Epithelial cell of proximal tubule (primary cell): Measurements from ENCODE around the gene DPP10. TPM values are rescaled to one million over a fixed set of nuclear protein-coding genes. Genes with fewer than 3 reads are reported as not detected.
"Not testable (repeated sequence)": the region's sequence is repeated elsewhere in the genome, so short reads cannot be mapped to it uniquely, and the experiment has no call there.

ENCODE experiments used
- DNase-seq: peaks from one replicate; pipeline ENCODE4 v3.0.0-alpha.2; 2011; ENCODE audit warnings: low read depth
- H3K4me3 ChIP-seq: 2 replicates; pipeline ENCODE4 v1.5.1; 2011; ENCODE audit warnings: low read depth, mild to moderate bottlenecking, low read length
- CTCF ChIP-seq: conservative IDR thresholded peaks from 2 replicates; pipeline ENCODE4 v1.5.1; 2012; ENCODE audit warnings: low read depth, mild to moderate bottlenecking, low read length
- total RNA-seq: library from RNA; depleted of rRNA; stranded (reverse); fragments of >200 nt; gene quantifications from 2 replicates; pipeline ENCODE4 v1.2.3, GENCODE V29; 2015

Gene DPP10
- total RNA-seq, 1 donor from 2014 or later = 0.06 TPM

- DNase-seq = no peak
- H3K4me3 ChIP-seq = no peak overlapping the region
- no peak for TF ChIP-seq CTCF
Measured at GRCh38 chr2:114496959-114497358, 54.5 kb downstream of the DPP10 start.

- DNase-seq = no peak
- no peak for TF ChIP-seq CTCF
Measured at GRCh38 chr2:114499101-114499500, 56.7 kb downstream of the DPP10 start.

DNA sequence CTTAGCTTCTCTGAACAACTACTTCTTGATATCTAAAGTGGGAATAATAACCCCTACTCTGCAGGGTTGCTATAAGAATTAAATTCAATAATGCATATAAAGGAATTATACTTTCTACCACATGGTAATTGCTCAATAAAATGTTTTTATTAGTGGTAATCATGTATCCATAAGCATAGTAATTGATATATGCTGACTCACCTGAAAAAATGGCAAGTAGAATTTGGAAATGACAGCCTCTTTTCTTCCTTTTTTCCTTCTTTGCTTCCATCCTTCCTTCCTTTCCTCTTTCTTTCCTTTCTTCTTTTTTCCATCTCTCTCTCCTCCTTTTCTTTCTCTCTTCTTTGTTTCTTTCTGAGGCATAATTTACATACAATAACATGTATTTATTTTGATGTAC lies 65.3 kb downstream of the DPP10 start:
- H3K4me3 ChIP-seq = no peak overlapping the region
- TF ChIP-seq CTCF = no peak
- no peak for DNase-seq

More at GRCh38 chr2:114499101-114499500, 56.7 kb downstream of the DPP10 start:
- no peak overlapping the region for H3K4me3 ChIP-seq

- H3K4me3 ChIP-seq = no peak overlapping the region
- no peak for DNase-seq
- TF ChIP-seq CTCF = no peak
Measured at GRCh38 chr2:114515882-114516281, 73.4 kb downstream of the DPP10 start.

DNA sequence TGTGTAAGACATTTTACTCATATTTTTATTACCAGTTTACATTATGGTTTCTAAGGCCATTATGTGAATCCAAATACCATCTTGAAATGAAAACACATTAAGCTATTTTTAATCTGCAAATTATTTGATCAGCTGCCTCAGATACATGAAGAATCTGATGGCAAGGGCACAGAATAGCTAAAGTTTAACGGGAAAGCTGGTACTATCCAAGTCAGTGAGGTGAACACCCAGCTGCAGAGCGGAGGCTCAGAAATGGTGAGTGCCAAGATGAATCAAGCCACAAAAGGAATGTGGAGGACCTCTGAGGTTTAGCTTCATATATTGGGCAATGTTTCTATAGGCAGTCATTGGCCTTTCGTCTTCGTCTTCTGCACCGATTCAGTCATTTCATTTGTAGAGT lies 75.1 kb downstream of the DPP10 start:
- H3K4me3 ChIP-seq = no peak overlapping the region
- TF ChIP-seq CTCF = no peak
- no peak for DNase-seq

GRCh38 chr2:114518738-114519137 lies 76.3 kb downstream of the DPP10 start:
- DNase-seq = no peak
- no peak overlapping the region for H3K4me3 ChIP-seq
- no peak for TF ChIP-seq CTCF

DNA sequence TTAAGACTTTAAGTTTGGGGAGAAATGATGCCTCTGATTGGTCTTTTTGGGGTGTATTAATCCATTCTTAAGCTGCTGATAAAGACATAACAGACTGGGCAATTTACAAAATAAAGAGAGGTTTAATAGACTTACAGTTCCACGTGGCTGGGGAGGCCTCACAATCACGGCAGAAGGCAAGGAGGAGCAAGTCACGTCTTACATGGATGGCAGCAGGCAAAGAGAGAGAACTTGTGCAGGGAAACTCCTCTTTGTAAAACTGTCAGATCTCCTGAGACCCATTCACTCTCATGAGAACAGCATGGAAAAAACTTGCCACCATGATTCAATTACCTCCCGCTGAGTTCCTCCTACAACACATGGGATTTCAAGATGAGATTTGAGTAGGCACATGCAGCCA lies 80.2 kb downstream of the DPP10 start:
- not testable (repeated sequence) for H3K4me3 ChIP-seq, DNase-seq

DNA sequence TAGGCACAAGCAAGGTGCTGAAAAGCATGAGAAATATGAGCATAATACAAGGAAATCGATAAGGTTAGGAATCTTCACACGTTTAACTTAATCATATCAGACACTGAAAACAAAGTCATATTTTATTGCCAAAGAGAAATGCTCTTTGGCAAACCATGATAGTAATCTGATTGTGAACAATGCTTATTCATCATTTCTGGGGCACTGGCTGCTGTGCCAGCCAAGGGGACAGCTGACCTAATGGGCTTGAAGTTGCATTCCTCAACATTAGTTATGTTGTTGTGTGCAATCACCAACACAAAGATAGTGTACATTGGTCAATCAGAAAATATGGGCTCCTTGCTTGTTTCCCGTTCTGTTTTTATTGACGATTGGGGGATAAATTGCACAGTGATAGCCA lies 83.5 kb downstream of the DPP10 start:
- H3K4me3 ChIP-seq = no peak overlapping the region
- TF ChIP-seq CTCF = no peak
- no peak for DNase-seq
